ENCODE results near the gene GLTPD2. TPM values are rescaled to one million over a fixed set of nuclear protein-coding genes. Genes with fewer than 3 reads are reported as not detected.

GLTPD2 gene
- total RNA-seq (2014; rRNA removed; shearing (Covaris generic)): not detected in 2 replicates

- DNase-seq (ENCODE audit: low spot score): no peak
Measured at GRCh38 chr17:4788807-4789700, at the start of gene GLTPD2. TSS of gene GLTPD2 (plus strand) at chr17:4788964. CDS start at chr17:4789012, 48 bp downstream.

- no peak for DNase-seq (ENCODE audit: low spot score)
Measured at GRCh38 chr17:4739122-4740024, 49.4 kb upstream of the GLTPD2 start, which contains the start of the genes CXCL16 and ZMYND15. TSS of gene CXCL16 (minus strand) at chr17:4739928. CDS start at chr17:4739339, 589 bp downstream. TSS of gene ZMYND15 (plus strand) at chr17:4739833. CDS start at chr17:4740549, 716 bp downstream.

- no peak for DNase-seq (ENCODE audit: low spot score)
Measured at GRCh38 chr17:4740025-4740351, 48.8 kb upstream of the GLTPD2 start.

GRCh38 chr17:4740584-4740983 lies 48.2 kb upstream of the GLTPD2 start:
- DNase-seq (ENCODE audit: low spot score): no peak

GRCh38 chr17:4741544-4741943 lies 47.2 kb upstream of the GLTPD2 start:
- no peak for DNase-seq (ENCODE audit: low spot score)

- DNase-seq (ENCODE audit: low spot score): no peak
Measured at GRCh38 chr17:4742133-4742532, 46.6 kb upstream of the GLTPD2 start.

GRCh38 chr17:4742629-4743028 lies 46.1 kb upstream of the GLTPD2 start:
- no peak for DNase-seq (ENCODE audit: low spot score)

- DNase-seq (ENCODE audit: low spot score): no peak
Measured at GRCh38 chr17:4743216-4743615, 45.5 kb upstream of the GLTPD2 start.

- no peak for DNase-seq (ENCODE audit: low spot score)
Measured at GRCh38 chr17:4743898-4744297, 44.9 kb upstream of the GLTPD2 start.

- no peak for DNase-seq (ENCODE audit: low spot score)
Measured at GRCh38 chr17:4744999-4745969, 43.5 kb upstream of the GLTPD2 start.

- no peak for DNase-seq (ENCODE audit: low spot score)
Measured at GRCh38 chr17:4747847-4748246, 40.9 kb upstream of the GLTPD2 start.

GRCh38 chr17:4748686-4749085 lies 40.1 kb upstream of the GLTPD2 start:
- no peak for DNase-seq (ENCODE audit: low spot score)

GRCh38 chr17:4750606-4751005 lies 38.2 kb upstream of the GLTPD2 start:
- DNase-seq (ENCODE audit: low spot score): no peak

GRCh38 chr17:4751932-4752331 lies 36.8 kb upstream of the GLTPD2 start:
- DNase-seq (ENCODE audit: low spot score): no peak

GRCh38 chr17:4753392-4753791 lies 35.4 kb upstream of the GLTPD2 start:
- DNase-seq (ENCODE audit: low spot score): no peak

GRCh38 chr17:4759776-4760236 lies 29.0 kb upstream of the GLTPD2 start:
- DNase-seq (ENCODE audit: low spot score): no peak

- DNase-seq (ENCODE audit: low spot score): no peak
Measured at GRCh38 chr17:4764595-4764994, 24.2 kb upstream of the GLTPD2 start.

- no peak for DNase-seq (ENCODE audit: low spot score)
Measured at GRCh38 chr17:4766201-4766600, 22.6 kb upstream of the GLTPD2 start.

GRCh38 chr17:4766723-4767122 lies 22.0 kb upstream of the GLTPD2 start:
- DNase-seq (ENCODE audit: low spot score): no peak

- DNase-seq (ENCODE audit: low spot score): no peak
Measured at GRCh38 chr17:4768298-4768697, 20.5 kb upstream of the GLTPD2 start.

- DNase-seq (ENCODE audit: low spot score): no peak
Measured at GRCh38 chr17:4769628-4770027, 19.1 kb upstream of the GLTPD2 start.

Measured in H4 (cell line).